Heart left ventricle (tissue), 16 donors: ENCODE results near the gene SLC35G2. TPM values are rescaled to one million over a fixed set of nuclear protein-coding genes. Genes with fewer than 3 reads are reported as not detected.

Experiments
- ATAC-seq, 4 donors: fragments of 200-7000 bp; cut with Tn5 transposase; one replicate each; pipeline ENCODE4 v1.9.1; 2020 to 2022; ENCODE audit warnings: moderate library complexity in 4 of 4, mild to moderate bottlenecking in 3 of 4, moderate number of reproducible peaks in 1 of 4
- DNase-seq, 5 donors: peaks; one replicate each; pipeline ENCODE4 v3.0.0-alpha.2; 2020
- H3K27ac ChIP-seq, 12 donors: fragments of 200-600 bp; sonication (generic) in 4 of 12; one replicate each; pipeline versions ENCODE4 v1.5.0 to v1.8.0; 2016 to 2022; ENCODE audit warnings: mild to moderate bottlenecking in 2 of 12
- H3K27me3 ChIP-seq, 9 donors: fragments of 200-600 bp; sonication (generic) in 2 of 9; one replicate each; pipeline versions ENCODE4 v1.5.1 to v1.8.0; 2016 to 2022; ENCODE audit warnings: mild to moderate bottlenecking in 3 of 9
- H3K36me3 ChIP-seq, 9 donors: fragments of 200-600 bp; sonication (generic) in 2 of 9; one replicate each; pipeline versions ENCODE4 v1.5.0 to v1.8.0; 2018 to 2022; ENCODE audit warnings: mild to moderate bottlenecking in 2 of 9
- H3K4me1 ChIP-seq, 12 donors: fragments of 200-600 bp; sonication (generic) in 4 of 12; one replicate each; pipeline versions ENCODE4 v1.5.0 to v1.8.0; 2016 to 2022; ENCODE audit warnings: mild to moderate bottlenecking in 3 of 12
- H3K4me3 ChIP-seq, 12 donors: fragments of 200-600 bp; sonication (generic) in 4 of 12; one replicate each; pipeline versions ENCODE4 v1.5.0 to v1.8.0; 2017 to 2022; ENCODE audit warnings: mild to moderate bottlenecking in 9 of 12, moderate library complexity in 4 of 12
- H3K9me3 ChIP-seq, 12 donors: fragments of 200-600 bp; sonication (generic) in 4 of 12; one replicate each; pipeline versions ENCODE4 v1.5.0 to v1.8.0; 2016 to 2022; ENCODE audit warnings: mild to moderate bottlenecking in 1 of 12
- CTCF ChIP-seq, 12 donors: fragments of 200-600 bp; sonication (generic) in 4 of 12; IDR thresholded peaks; one replicate each; pipeline versions ENCODE4 v1.5.0 to v1.8.0; 2018 to 2022; ENCODE audit warnings: antibody characterized with exemption in 12 of 12, mild to moderate bottlenecking in 5 of 12
- POLR2A ChIP-seq, 2 donors: fragments of 450-650 bp; IDR thresholded peaks; one replicate each; pipeline ENCODE4 v1.6.1; 2017; ENCODE audit warnings: antibody characterized with exemption in 2 of 2, mild to moderate bottlenecking in 2 of 2, moderate library complexity in 2 of 2
- WGBS, 4 donors: extraction: QIAGEN DNeasy Blood & Tissue Kit in 2 of 4; methylation state at CpG; one replicate each; pipeline versions ENCODE4 v1.1.5 to v1.1.7; 2013 to 2018; 5-methylcytosine and 5-hydroxymethylcytosine counted together
- intact Hi-C, 10 donors: fragments of 100-400 bp; cut with DNase I; formaldehyde crosslinking; loops; one replicate each; pipeline versions ENCODE4 v1.11.1 to v1.14.2; 2022
- polyA plus RNA-seq, 2 donors: library from polyadenylated mRNA; stranded (reverse); fragments of 200-250 nt; gene quantifications; one replicate each; pipeline ENCODE4 v1.2.3, GENCODE V29; 2013
- total RNA-seq, 9 donors: library from RNA; depleted of rRNA in 2 of 9; stranded (reverse); fragments of >200 nt in 2 of 9; fragmentation: NEBNext Ultra II Directional in 3 of 9; extraction: Animal tissue kit (Norgen Biotek cat#: 25700) in 3 of 9; gene quantifications; one replicate each; pipeline versions ENCODE4 v1.1.0 to v1.2.4, GENCODE V29; 2016 to 2023
- donor health status: ischemic (EF 13 %, LVEDD 7.1; RV severe dilation, severe dysfunction).
- donor health status: healthy with polysubstance abuse.
- donor health status: DM: no; HTN: yes; CAD: no.
- donor health status: DM: no; HTN: no; CAD: no.
- donor health status: ischemic (EF 25% LVEDD 6.9; RV normal size, moderate dysfunction).
- donor health status: ischemic (EF 25% LVEDD 5.7; RV mildly dilated, moderate dysfunction).
- donor health status: healthy.
- donor health status: DM: yes; HTN: yes; CAD: no.
- donor health status: ischemic (EF 35%, LVEDD 5.7; RV mildly dilated, moderate dysfunction).
- donor health status: nonischemic (EF 11% LVEDD 7.7; RV severe dilation, severe dysfunction).
- donor health status: DM: yes; HTN: yes; CAD: no.
- donor health status: PGD.
- donor health status: ischemic (EF 29% LVEDD 5.4; RV normal size, mild dysfunction).
- donor health status: nonischemic (EF 23%, LVEDD 6.1; RV moderate dilation, normal function).

The SLC35G2 gene
- total and polyA plus RNA-seq, 11 donors: 1.0 to 5.3 (median 3.5) TPM

GRCh38 chr3:136819731-136820679 lies 1.1 kb downstream of the SLC35G2 start:
- H3K4me1 ChIP-seq: peaks cover 0 to 32% (median 8%) of the 10 kb centered on the region in 12 donors
- peak overlapping the region; percentile 73 to 97 (median 88) for H3K27ac ChIP-seq
- peaks cover 0 to 17% (median 0%) of the 10 kb centered on the region in 9 donors for H3K27me3 ChIP-seq
- peak; percentile 30 to 66 (median 50) for DNase-seq
- ATAC-seq: peak; percentile 33 to 71 (median 56)
- no peaks in the 10 kb centered on the region for H3K36me3 ChIP-seq
- intact Hi-C loops: loop anchor here (2.0 to 10.0 kb wide), 11 partner anchors 37 to 1295 kb away; partner anchors contain the start of genes NCK1 (in 4 of the 10), DZIP1L (in 1 of the 10) and STAG1 (in 1 of the 10)
- H3K9me3 ChIP-seq: peaks cover 0 to 26% (median 4%) of the 10 kb centered on the region in 12 donors
- peak overlapping the region; percentile 63 to 92 (median 77) for H3K4me3 ChIP-seq
- TF ChIP-seq POLR2A (IDR thresholded peaks at IDR 0.05) (no peak), CTCF (IDR thresholded peaks at IDR 0.05) (no peak)
- WGBS, 4 donors: 6 to 14% (median 7%) methylated on average over 32 to 51 of the region's 51 CpGs

- no peak for DNase-seq
- Histone ChIP-seq H3K4me3 (no peak overlapping the region), H3K27me3 (no peaks in the 10 kb centered on the region), H3K27ac (no peak overlapping the region), H3K9me3 (peaks cover 0 to 6% (median 0%) of the 10 kb centered on the region in 12 donors), H3K4me1 (peaks cover 0 to 18% (median 9%) of the 10 kb centered on the region in 12 donors), H3K36me3 (peaks cover 0 to under 1% (median 0%) of the 10 kb centered on the region in 9 donors)
- ATAC-seq: no peak
- intact Hi-C loops: no loop called here
- TF ChIP-seq CTCF (IDR thresholded peaks at IDR 0.05): no peak
- TF ChIP-seq POLR2A (IDR thresholded peaks at IDR 0.05): no peak
- WGBS, 4 donors: 75 to 94% (median 83%) methylated on average over 1 of the region's 1 CpG
These were observed 12.5 kb downstream of the SLC35G2 start for GRCh38 chr3:136831461-136831860.

- no peak for TF ChIP-seq CTCF (IDR thresholded peaks at IDR 0.05)
- peak overlapping the region in 2 of 12 donors; percentile 27 to 73 for H3K27ac ChIP-seq
- peaks cover 0 to 47% (median 29%) of the 10 kb centered on the region in 12 donors for H3K4me1 ChIP-seq
- H3K36me3 ChIP-seq: peaks cover 0 to 2% (median 0%) of the 10 kb centered on the region in 9 donors
- intact Hi-C loops: no loop called here
- DNase-seq: no peak
- no peaks in the 10 kb centered on the region for H3K27me3 ChIP-seq
- WGBS, 4 donors: 56 to 79% (median 62%) methylated on average over 1 of the region's 1 CpG
- no peak overlapping the region for H3K4me3 ChIP-seq
- no peak for ATAC-seq
- no peaks in the 10 kb centered on the region for H3K9me3 ChIP-seq
These were observed 16.3 kb downstream of the SLC35G2 start for GRCh38 chr3:136835089-136835812.
